ENCODE measurements around the gene CLASRP.

Gene CLASRP

DNA sequence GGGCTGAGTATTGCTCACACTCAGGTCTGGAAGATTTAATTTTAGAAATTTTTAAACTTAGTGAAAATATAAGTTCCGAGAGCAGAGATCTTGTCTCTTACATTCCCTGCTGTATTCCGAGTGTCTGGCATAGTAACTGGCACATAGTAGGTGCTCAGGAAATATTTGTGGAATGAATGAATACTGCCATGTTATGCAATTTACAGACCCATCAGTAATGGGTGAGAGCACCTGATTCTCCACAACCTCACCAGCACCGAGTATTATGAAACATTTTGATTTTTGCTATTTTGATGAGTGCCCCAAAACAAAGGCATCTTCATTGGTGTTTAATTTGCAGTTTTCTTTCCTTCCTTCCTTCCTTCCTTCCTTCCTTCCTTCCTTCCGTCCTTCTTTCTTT lies 15.8 kb upstream of the CLASRP start:
- no peak for DNase-seq

DNA sequence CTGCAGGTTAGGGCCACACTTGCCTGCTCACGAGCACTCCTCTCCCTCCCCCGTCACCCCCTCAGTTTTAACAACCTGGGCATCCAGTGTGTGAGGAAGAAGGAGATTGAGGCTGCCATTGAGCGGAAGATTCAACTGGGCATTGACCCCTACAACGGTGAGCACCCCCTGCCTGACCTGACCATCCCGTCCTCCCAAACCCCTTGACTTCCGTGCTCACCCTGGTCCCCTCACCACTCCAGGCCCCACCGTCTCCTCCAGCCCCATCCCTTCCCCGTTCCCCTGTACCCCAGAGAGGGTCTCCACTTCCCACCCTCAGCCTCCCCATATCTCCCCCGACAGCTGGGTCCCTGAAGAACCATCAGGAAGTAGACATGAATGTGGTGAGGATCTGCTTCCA lies 13.6 kb upstream of the CLASRP start:
- no peak for DNase-seq

- DNase-seq: no peak
Measured at GRCh38 chr19:45027371-45027770, 11.5 kb upstream of the CLASRP start.

GRCh38 chr19:45030825-45031224 lies 8.0 kb upstream of the CLASRP start:
- DNase-seq: no peak

GRCh38 chr19:45032421-45032820 lies 6.4 kb upstream of the CLASRP start:
- DNase-seq: no peak

DNA sequence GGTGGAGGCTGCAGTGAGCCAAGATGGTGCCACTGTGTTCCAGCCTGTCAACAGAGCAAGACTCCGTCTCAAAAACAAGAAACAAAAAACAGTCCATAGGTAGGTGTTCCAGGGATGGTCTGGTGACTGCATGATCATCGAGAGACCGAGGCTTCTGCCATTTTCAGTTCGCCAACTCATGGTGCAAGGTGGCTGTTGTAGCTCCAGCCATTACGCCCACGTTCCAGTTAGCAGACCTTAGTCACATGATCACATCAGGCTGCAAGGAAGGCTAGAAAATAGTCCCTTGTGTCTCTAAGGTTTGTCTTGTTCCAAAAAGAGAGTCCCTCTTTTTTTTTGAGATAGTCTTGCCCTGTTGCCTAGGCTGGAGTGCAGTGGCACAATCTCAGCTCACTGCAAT lies 3.1 kb upstream of the CLASRP start:
- no peak for DNase-seq

GRCh38 chr19:45037393-45038169 lies 1.3 kb upstream of the CLASRP start:
- DNase-seq: no peak

- no peak for DNase-seq
Measured at GRCh38 chr19:45040059-45040771, 1.4 kb downstream of the CLASRP start.

DNA sequence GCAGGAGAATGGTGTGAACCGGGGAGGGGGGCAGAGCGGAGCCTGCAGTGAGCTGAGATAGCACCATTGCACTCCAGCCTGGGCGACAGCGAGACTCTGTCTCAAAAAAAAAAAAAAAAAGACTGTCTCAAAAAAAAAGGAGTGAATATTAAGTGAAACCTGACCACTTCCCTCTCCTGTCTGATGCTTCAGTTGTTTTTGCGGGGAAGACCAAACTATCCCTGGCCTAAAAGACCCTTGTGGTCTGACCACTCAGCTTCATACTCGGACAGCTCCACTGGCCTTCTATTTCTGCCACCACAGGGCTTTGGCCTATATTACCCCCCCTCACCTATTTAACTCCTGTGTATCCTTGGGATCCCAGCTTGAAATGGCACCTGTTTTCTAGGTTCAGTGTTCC lies 2.3 kb downstream of the CLASRP start:
- no peak for DNase-seq

- no peak for DNase-seq
Measured at GRCh38 chr19:45045671-45046353, 7.0 kb downstream of the CLASRP start.

DNA sequence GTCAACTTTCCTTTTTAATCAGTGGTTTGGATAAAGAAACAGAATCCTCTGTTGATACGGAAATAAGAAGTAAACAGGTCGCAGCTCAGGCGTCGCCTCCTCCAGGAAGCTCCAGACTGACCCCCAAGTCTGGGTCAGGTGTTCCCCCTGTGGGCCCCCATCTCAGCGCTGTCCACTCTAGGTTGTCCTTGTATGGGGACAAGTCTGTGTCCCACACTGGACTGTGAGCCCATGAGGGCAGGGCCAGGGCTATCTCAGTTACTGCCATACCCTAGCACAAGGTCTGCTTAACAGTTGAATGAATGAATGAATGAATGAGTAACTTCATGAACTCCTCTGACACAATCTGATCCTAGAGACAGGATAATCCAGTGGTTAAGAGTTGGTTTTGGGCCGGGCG lies 7.5 kb downstream of the CLASRP start:
- no peak for DNase-seq

DNA sequence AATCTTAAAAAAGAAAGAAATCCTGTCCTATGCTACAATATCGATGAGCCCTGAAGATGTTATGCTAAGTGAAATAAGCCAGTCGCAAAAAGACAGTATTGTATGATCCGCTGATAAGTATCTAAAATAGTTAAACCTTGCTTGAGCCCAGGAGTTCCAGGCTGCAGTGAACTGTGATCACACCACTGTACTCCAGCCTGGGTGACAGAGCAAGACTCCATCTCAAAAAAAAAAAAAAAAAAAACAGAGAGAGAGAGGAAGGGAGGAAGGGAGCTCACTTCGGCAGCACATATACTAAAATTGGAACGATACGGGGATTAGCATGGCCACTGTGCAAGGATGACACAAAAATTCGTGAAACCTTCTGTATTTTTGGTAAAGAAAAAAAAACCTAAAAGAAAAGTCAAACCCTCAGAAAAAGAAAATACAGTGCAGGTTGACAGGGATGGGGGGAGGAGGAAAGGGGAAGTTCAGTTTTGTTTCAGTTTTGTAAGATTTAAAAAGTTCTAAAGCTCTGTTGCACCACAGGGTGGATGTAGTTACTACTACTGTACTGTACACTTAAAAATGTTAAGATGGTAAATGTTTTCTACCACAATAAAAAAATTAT lies 8.4 kb downstream of the CLASRP start:
- DNase-seq: no peak

- DNase-seq: no peak
Measured at GRCh38 chr19:45049073-45049736, 10.4 kb downstream of the CLASRP start.

GRCh38 chr19:45050036-45050435 lies 11.2 kb downstream of the CLASRP start:
- no peak for DNase-seq

DNA sequence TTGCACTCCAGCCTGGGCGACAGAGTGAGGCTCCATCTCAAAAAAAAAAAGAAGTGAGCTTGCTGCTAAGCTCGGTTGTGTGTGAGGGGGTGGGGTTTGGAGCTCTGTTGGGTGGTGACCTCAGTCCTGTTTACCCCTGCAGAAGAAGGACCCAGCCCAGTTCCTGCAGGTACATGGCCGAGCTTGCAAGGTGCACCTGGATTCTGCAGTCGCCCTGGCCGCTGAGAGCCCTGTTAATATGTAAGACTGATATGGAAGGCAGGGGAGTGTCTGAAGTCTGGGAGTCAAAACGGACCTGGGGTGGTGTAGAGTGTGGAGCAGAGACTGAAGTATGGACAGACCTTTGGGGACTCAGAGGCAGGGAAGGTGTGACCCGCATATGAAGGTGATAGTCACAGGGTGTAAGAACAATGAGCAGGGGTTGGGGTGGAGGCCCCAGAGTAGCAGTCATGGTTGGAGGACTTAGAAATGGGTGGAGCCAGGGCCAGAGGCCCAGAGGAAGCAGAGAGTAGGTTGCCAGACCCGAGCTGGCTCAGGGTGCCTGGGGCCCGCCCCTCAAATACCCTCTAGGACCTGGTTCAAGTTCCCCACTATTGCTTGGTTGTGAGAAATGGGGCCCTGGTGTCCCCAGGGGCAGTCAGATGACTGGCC lies 13.2 kb downstream of the CLASRP start:
- DNase-seq: no peak

GRCh38 chr19:45056831-45057230 lies 18.0 kb downstream of the CLASRP start:
- no peak for DNase-seq

GRCh38 chr19:45057444-45057843 lies 18.6 kb downstream of the CLASRP start:
- no peak for DNase-seq

GRCh38 chr19:45058622-45059159 lies 19.8 kb downstream of the CLASRP start:
- no peak for DNase-seq

GRCh38 chr19:45059258-45059965 lies 20.6 kb downstream of the CLASRP start:
- no peak for DNase-seq

DNA sequence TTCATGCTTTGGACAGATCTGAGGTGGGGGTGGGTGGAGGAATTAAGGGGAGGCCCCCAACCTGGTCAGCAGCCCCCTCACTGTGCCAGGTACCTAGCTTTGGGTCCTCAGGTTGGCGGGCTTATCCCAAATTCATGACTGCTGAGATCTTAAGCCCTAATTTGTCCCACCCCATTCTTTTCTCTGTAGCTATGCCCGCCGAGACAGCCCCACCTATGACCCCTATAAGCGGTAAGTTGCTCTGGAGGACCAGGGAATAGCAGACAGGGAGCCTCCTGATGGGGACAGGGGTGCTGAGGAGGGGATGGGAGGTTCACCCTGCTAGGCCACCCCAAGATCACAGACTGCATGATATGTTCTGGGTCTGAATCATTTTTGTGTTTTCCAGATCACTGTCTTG lies 23.1 kb downstream of the CLASRP start:
- no peak for DNase-seq

Data from NCI-H524 treated with DMSO at 0.1 percent for 48 hours (cell line).